B cell (primary cell): Measurements from ENCODE around the gene CALHM3. TPM values are rescaled to one million over a fixed set of nuclear protein-coding genes. Genes with fewer than 3 reads are reported as not detected.
A peak's percentile ranks its signal among the peaks of the same experiment; 100 is the strongest.

Source experiments
- ATAC-seq: fragments of 200-7000 bp; cut with Tn5 transposase; one replicate; pipeline ENCODE4 v1.10.0; 2021; ENCODE audit warnings: low read depth, mild to moderate bottlenecking, moderate number of reproducible peaks, moderate library complexity
- CTCF ChIA-PET: fragments of 350-600 bp; sonication (Branson Sonifier 250); formaldehyde crosslinking; loops from one replicate; lab custom pipeline; 2021; ENCODE audit warnings: antibody characterized with exemption, inconsistent platforms; lab: Charles Lee
- POLR2A ChIA-PET: fragments of 350-600 bp; sonication (Branson Sonifier 250); formaldehyde crosslinking; loops from one replicate; lab custom pipeline; 2021; ENCODE audit warnings: antibody characterized with exemption; lab: Charles Lee
- DNase-seq: peaks from one replicate; pipeline ENCODE4 v3.0.0; 2013
- H2AFZ ChIP-seq: 2 replicates; pipeline ENCODE4 v1.6.1; 2012; ENCODE audit warnings: mild to moderate bottlenecking, low read depth, low read length; ENCODE audit not compliant: insufficient read depth, poor library complexity, severe bottlenecking
- H3K27ac ChIP-seq, 2 donors: 1 replicate in 1 of 2; 2 replicates in 1 of 2; pipeline ENCODE4 v1.5.1; 2012 to 2013; ENCODE audit warnings: low read length in 2 of 2, mild to moderate bottlenecking in 2 of 2, moderate library complexity in 1 of 2
- H3K27me3 ChIP-seq, 4 experiments: fragments of 200-600 bp in 1 of 4; sonication (generic) in 1 of 4; replicated peaks in 1 of 4; 1 replicate in 2 of 4; 2 replicates in 2 of 4; pipeline versions ENCODE4 v1.6.1 to v1.7.0; 2013 to 2016; ENCODE audit warnings: low read length in 3 of 4, mild to moderate bottlenecking in 2 of 4, mixed read lengths in 1 of 4, moderate library complexity in 1 of 4; ENCODE audit not compliant: insufficient read depth in 4 of 4, control insufficient read depth in 3 of 4; ENCODE audit errors: control extremely low read depth in 1 of 4
- H3K36me3 ChIP-seq, 2 experiments: replicated peaks in 1 of 2; 1 replicate in 1 of 2; 2 replicates in 1 of 2; pipeline versions ENCODE4 v1.6.1 to v1.7.1; 2013; ENCODE audit warnings: low read length in 1 of 2; ENCODE audit not compliant: insufficient read depth in 2 of 2, control insufficient read depth in 1 of 2; ENCODE audit errors: control extremely low read depth in 1 of 2, extremely low read depth in 1 of 2
- H3K4me1 ChIP-seq, 2 donors: fragments of 200-600 bp in 1 of 2; sonication (generic) in 1 of 2; 1 replicate in 1 of 2; 2 replicates in 1 of 2; pipeline versions ENCODE4 v1.5.1 to v1.6.1; 2013 to 2017; ENCODE audit warnings: low read length in 2 of 2; ENCODE audit not compliant: control insufficient read depth in 2 of 2, insufficient read depth in 2 of 2
- H3K4me2 ChIP-seq: replicated peaks from 2 replicates; pipeline ENCODE3; 2012; ENCODE audit warnings: mild to moderate bottlenecking, low read depth, low read length; ENCODE audit not compliant: poor library complexity, severe bottlenecking
- H3K4me3 ChIP-seq, 5 experiments: fragments of 200-600 bp in 1 of 5; sonication (generic) in 1 of 5; 1 replicate in 3 of 5; 2 replicates in 2 of 5; pipeline versions ENCODE4 v1.5.1 to v1.7.0; 2011 to 2016; ENCODE audit warnings: low read length in 4 of 5, mild to moderate bottlenecking in 4 of 5, low read depth in 2 of 5, control low read depth in 1 of 5, moderate library complexity in 1 of 5; ENCODE audit not compliant: insufficient read depth in 1 of 5; ENCODE audit errors: control extremely low read depth in 1 of 5, extremely low read depth in 1 of 5
- H3K79me2 ChIP-seq: fragments of 200-600 bp; sonication (generic); one replicate; pipeline ENCODE4 v1.6.0; 2016; ENCODE audit warnings: low read length; ENCODE audit not compliant: control insufficient read depth, insufficient read depth
- H3K9ac ChIP-seq: fragments of 200-600 bp; sonication (generic); 2 replicates; pipeline ENCODE4 v1.6.1; 2017; ENCODE audit warnings: mild to moderate bottlenecking, low read length, moderate library complexity
- H3K9me3 ChIP-seq, 3 donors: one replicate each; pipeline versions ENCODE4 v1.6.1 to v1.7.1; 2013; ENCODE audit warnings: low read length in 2 of 3; ENCODE audit not compliant: control insufficient read depth in 2 of 3, insufficient read depth in 1 of 3; ENCODE audit errors: control extremely low read depth in 1 of 3
- H4K20me1 ChIP-seq: 2 replicates; pipeline ENCODE4 v1.6.0; 2012; ENCODE audit warnings: mild to moderate bottlenecking, low read length; ENCODE audit not compliant: insufficient read depth, control insufficient read depth, poor library complexity, severe bottlenecking
- H3K27ac Mint-ChIP-seq: one replicate; pipeline ENCODE4 v1.8.0; 2021; ENCODE audit warnings: mixed read lengths
- H3K27me3 Mint-ChIP-seq: one replicate; pipeline ENCODE4 v1.8.0; 2021; ENCODE audit warnings: mixed read lengths
- H3K4me1 Mint-ChIP-seq: one replicate; pipeline ENCODE4 v1.8.0; 2021; ENCODE audit warnings: mixed read lengths
- H3K4me3 Mint-ChIP-seq: one replicate; pipeline ENCODE4 v1.8.0; 2021; ENCODE audit warnings: mixed read lengths
- H3K9me3 Mint-ChIP-seq: one replicate; pipeline ENCODE4 v1.8.0; 2022; ENCODE audit warnings: mixed read lengths; ENCODE audit not compliant: insufficient read depth
- CTCF ChIP-seq: fragments of 200-600 bp; IDR thresholded peaks from one replicate; pipeline ENCODE4 v1.8.0; 2022; ENCODE audit warnings: antibody characterized with exemption, mild to moderate bottlenecking
- EZH2 ChIP-seq: IDR thresholded peaks from 2 replicates; pipeline ENCODE4 v1.6.1; 2012; ENCODE audit warnings: borderline replicate concordance, low read depth, mild to moderate bottlenecking, moderate library complexity, low read length; ENCODE audit not compliant: insufficient read depth, poor library complexity, severe bottlenecking
- WGBS: methylation state at CpG from one replicate; pipeline ENCODE4 v1.1.5; 2013; ENCODE audit warnings: missing lambda C conversion rate; ENCODE audit not compliant: insufficient coverage; 5-methylcytosine and 5-hydroxymethylcytosine counted together
- intact Hi-C: fragments of 100-400 bp; cut with micrococcal nuclease; formaldehyde crosslinking; loops from one replicate; pipeline ENCODE4 v1.10.0; 2022
- polyA plus RNA-seq: library from polyadenylated mRNA; depleted of rRNA; stranded (reverse); fragments of >200 nt; gene quantifications from 2 replicates; pipeline ENCODE4 v1.2.3, GENCODE V29; 2012
- total RNA-seq, 2 donors: library from RNA; stranded (reverse); fragments of 120-200 nt in 1 of 2; gene quantifications; 1 replicate in 1 of 2; 2 replicates in 1 of 2; pipeline versions ENCODE4 v1.2.3 to v1.2.4, GENCODE V29; 2013 to 2022

The CALHM3 gene
- total and polyA plus RNA-seq, 2 donors (not counting 1 experiment from before 2014, with no cell fraction given), result not detected

- WGBS, result 96% methylated on average over 6 of the region's 12 CpGs
- CTCF ChIA-PET, result interaction anchor here (1.2 to 3.1 kb wide), 4 partner anchors 30 to 40 kb away, joined by 3 to 8 read pairs (median 5); no protein-coding TSS in a partner anchor
- no peak overlapping the region for H3K4me3 ChIP-seq
- H3K9me3 Mint-ChIP-seq, result no peaks in the 10 kb centered on the region
- peaks cover 0 to 62% of the 10 kb centered on the region in 2 experiments for H3K36me3 ChIP-seq
- ATAC-seq, result no peak
- intact Hi-C loops, result no loop called here
- H3K27ac Mint-ChIP-seq, result peak overlapping the region; percentile 46
- H3K9ac ChIP-seq, result no peak overlapping the region
- no peaks in the 10 kb centered on the region for H3K27me3 ChIP-seq
- H4K20me1 ChIP-seq, result no peaks in the 10 kb centered on the region
- no peaks in the 10 kb centered on the region for H3K27me3 Mint-ChIP-seq
- no peak overlapping the region for H3K4me3 Mint-ChIP-seq
- POLR2A ChIA-PET, result interaction anchor here (1.3 kb wide), 1 partner anchor 30 kb away, joined by 3 read pairs; no protein-coding TSS in a partner anchor
- no peak for DNase-seq
- H3K4me1 Mint-ChIP-seq, result peaks cover 24% of the 10 kb centered on the region
- H3K4me2 ChIP-seq, result no peak overlapping the region
- no peak for TF ChIP-seq CTCF
- no peak for TF ChIP-seq EZH2
- H3K79me2 ChIP-seq, result peaks cover 2% of the 10 kb centered on the region
- no peak overlapping the region for H2AFZ ChIP-seq
- no peaks in the 10 kb centered on the region for H3K9me3 ChIP-seq
- H3K4me1 ChIP-seq, result peaks cover 2 to 17% of the 10 kb centered on the region in 2 donors
- no peak overlapping the region for H3K27ac ChIP-seq
Observed at GRCh38 chr10:103445767-103446567, 33.1 kb downstream of the CALHM3 start.

- Histone ChIP-seq H2AFZ (no peak overlapping the region), H3K4me3 (no peak overlapping the region), H3K9me3 (no peaks in the 10 kb centered on the region), H3K27ac (no peak overlapping the region), H4K20me1 (no peaks in the 10 kb centered on the region), H3K4me2 (no peak overlapping the region), H3K4me1 (peaks cover 0 to 11% of the 10 kb centered on the region in 2 donors), H3K9ac (no peak overlapping the region), H3K79me2 (peaks cover 2% of the 10 kb centered on the region), H3K27me3 (no peaks in the 10 kb centered on the region), H3K36me3 (peaks cover 0 to 68% of the 10 kb centered on the region in 2 experiments)
- intact Hi-C loops, result no loop called here
- DNase-seq, result no peak
- no peak overlapping the region for H3K4me3 Mint-ChIP-seq
- POLR2A ChIA-PET, result interaction anchor here (1.3 kb wide), 1 partner anchor 31 kb away, joined by 3 read pairs; no protein-coding TSS in a partner anchor
- H3K27me3 Mint-ChIP-seq, result no peaks in the 10 kb centered on the region
- H3K4me1 Mint-ChIP-seq, result peaks cover 18% of the 10 kb centered on the region
- CTCF ChIA-PET, result interaction anchor here (3.1 kb wide), 1 partner anchor 38 kb away, joined by 7 read pairs; no protein-coding TSS in a partner anchor
- TF ChIP-seq EZH2 (no peak), CTCF (no peak)
- H3K9me3 Mint-ChIP-seq, result no peaks in the 10 kb centered on the region
- ATAC-seq, result no peak
- 90% methylated on average over 4 of the region's 9 CpGs for WGBS
- no peak overlapping the region for H3K27ac Mint-ChIP-seq
Observed at GRCh38 chr10:103445366-103445765, 33.7 kb downstream of the CALHM3 start.
